Measurements from ENCODE around the gene FBXL20.
"Not testable (repeated sequence)": the region's sequence is repeated elsewhere in the genome, so short reads cannot be mapped to it uniquely, and the experiment has no call there.

The FBXL20 gene

DNA sequence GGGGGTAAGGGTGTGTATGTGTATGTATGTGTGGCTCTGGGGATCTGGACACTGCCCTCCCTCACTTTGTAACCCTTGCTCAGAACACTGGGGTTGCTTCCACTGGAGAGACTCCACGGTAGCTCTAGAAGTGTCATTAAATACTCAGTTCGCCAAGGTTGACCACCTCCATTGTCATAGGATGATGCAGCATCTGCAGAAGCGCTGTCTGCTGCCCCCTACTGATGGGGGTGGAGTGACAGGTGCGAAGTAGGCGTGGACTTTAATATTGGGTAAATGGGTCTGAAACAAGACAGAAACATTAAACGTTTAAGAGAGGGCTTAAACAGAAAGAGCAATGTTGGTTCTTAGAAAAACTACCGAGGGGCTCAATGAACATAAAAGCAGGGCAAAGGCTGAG lies 140.1 kb downstream of the FBXL20 start:
- DNase-seq (ENCODE audit: low read depth), result peak; percentile 37
- TF ChIP-seq, protein P1, sequence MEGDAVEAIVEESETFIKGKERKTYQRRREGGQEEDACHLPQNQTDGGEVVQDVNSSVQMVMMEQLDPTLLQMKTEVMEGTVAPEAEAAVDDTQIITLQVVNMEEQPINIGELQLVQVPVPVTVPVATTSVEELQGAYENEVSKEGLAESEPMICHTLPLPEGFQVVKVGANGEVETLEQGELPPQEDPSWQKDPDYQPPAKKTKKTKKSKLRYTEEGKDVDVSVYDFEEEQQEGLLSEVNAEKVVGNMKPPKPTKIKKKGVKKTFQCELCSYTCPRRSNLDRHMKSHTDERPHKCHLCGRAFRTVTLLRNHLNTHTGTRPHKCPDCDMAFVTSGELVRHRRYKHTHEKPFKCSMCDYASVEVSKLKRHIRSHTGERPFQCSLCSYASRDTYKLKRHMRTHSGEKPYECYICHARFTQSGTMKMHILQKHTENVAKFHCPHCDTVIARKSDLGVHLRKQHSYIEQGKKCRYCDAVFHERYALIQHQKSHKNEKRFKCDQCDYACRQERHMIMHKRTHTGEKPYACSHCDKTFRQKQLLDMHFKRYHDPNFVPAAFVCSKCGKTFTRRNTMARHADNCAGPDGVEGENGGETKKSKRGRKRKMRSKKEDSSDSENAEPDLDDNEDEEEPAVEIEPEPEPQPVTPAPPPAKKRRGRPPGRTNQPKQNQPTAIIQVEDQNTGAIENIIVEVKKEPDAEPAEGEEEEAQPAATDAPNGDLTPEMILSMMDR (IDR thresholded peaks at IDR 0.05; ENCODE audit: insufficient read depth, low read depth, low read length, missing control alignments), result peak; percentile 33
- no peak overlapping the region for H3K4me3 ChIP-seq (ENCODE audit: low read depth, low read length)

DNA sequence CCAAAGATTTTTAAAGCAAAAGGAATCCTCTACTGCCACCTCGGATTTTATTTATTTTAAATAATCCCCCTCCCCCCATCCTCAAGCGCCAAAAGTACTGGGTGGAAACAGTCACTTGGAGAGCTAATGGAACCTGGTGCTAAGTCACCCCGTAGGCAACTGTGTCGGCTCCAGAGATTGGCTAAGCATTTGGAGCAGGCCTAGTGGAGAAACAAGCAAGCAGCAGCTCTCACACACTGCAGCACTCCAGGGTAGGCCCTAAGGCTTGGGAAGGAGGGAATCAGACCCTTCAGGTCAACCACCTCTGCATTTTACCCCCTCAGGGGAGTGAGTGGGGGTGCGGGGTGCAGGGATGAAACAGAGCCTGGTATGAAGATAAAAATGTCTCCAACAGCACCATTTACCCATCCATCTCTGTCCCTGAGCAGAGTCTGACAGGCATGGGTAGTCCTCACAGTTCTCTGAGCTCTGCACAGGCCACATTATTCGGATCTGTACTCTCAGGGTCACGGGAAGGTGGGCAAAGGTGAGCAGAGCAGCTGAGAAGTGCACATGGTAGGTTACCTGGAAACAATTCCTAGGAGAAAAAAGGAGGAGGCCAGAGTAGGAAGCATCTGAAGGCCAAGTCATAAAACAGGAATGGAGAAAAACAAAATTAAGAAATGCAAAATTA lies 148.5 kb downstream of the FBXL20 start:
- no peak for DNase-seq (ENCODE audit: low read depth)

DNA sequence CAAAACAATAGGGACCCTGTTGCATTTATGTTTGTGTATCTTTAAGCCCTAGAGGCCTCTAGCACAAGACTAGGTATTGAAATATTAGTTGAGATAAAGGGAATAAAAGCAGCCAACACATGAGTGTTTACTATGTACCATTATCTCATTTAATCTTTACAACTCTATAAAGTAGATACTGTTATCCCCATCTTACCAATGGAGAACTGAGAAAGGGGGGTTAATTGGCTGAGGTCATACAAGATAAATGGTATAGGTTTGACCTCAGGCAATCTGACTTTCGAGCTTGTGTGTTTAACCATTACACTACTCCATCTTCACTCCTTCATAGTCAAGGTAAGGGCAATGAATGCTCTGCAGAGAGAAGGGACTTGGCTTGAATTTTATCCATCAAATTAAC lies 149.4 kb downstream of the FBXL20 start:
- no peak for DNase-seq (ENCODE audit: low read depth)
- no peak overlapping the region for H3K4me3 ChIP-seq (ENCODE audit: low read depth, low read length)
- TF ChIP-seq, protein P1 (IDR thresholded peaks at IDR 0.05; ENCODE audit: insufficient read depth, low read depth, low read length, missing control alignments), result no peak

More for the DNA sequence above, 148.5 kb downstream of the FBXL20 start:
- TF ChIP-seq, protein P1 (IDR thresholded peaks at IDR 0.05; ENCODE audit: insufficient read depth, low read depth, low read length, missing control alignments), result no peak
- no peak overlapping the region for H3K4me3 ChIP-seq (ENCODE audit: low read depth, low read length)

DNA sequence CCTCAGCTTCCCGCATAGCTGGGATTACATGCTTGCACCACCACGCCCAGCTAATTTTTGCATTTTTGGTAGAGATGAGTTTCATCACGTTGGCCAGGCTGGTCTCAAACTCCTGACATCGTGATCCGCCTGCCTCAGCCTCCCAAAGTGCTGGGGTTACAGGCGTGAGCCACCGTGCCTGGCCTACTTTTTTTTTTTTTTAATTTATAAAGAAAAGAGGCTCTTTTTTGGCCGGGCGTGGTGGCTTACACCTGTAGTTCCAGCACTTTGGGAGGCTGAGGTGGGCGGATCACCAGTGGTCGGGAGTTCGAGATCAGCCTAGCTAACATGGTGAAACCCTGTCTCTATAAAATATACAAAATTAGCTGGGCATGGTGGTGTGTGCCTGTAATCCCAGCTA lies 151.3 kb downstream of the FBXL20 start:
- not testable (repeated sequence) for DNase-seq (ENCODE audit: low read depth); H3K4me3 ChIP-seq (ENCODE audit: low read depth, low read length)

DNA sequence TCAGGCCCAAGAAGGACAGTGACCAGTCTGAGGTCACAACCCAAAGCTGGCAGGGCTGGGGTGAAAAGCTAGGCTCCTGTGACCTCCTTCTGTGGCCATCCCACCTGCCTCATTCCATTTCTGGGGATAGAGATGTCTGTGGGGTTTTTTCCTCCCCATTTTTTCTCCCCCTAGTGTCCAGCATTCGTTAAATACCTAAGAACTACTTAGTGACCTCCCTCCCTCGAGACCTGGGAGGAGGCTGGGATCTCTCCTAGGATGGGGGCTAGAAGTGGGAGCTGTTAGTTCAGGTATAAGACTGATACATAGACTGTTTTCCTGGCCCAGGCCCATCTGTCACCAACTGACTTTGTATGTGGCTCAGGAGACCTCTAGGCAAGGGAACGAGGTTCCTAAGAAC lies 155.2 kb downstream of the FBXL20 start:
- no peak overlapping the region for H3K4me3 ChIP-seq (ENCODE audit: low read depth, low read length)
- no peak for DNase-seq (ENCODE audit: low read depth)
- TF ChIP-seq, protein P1 (IDR thresholded peaks at IDR 0.05; ENCODE audit: insufficient read depth, low read depth, low read length, missing control alignments), result no peak

DNA sequence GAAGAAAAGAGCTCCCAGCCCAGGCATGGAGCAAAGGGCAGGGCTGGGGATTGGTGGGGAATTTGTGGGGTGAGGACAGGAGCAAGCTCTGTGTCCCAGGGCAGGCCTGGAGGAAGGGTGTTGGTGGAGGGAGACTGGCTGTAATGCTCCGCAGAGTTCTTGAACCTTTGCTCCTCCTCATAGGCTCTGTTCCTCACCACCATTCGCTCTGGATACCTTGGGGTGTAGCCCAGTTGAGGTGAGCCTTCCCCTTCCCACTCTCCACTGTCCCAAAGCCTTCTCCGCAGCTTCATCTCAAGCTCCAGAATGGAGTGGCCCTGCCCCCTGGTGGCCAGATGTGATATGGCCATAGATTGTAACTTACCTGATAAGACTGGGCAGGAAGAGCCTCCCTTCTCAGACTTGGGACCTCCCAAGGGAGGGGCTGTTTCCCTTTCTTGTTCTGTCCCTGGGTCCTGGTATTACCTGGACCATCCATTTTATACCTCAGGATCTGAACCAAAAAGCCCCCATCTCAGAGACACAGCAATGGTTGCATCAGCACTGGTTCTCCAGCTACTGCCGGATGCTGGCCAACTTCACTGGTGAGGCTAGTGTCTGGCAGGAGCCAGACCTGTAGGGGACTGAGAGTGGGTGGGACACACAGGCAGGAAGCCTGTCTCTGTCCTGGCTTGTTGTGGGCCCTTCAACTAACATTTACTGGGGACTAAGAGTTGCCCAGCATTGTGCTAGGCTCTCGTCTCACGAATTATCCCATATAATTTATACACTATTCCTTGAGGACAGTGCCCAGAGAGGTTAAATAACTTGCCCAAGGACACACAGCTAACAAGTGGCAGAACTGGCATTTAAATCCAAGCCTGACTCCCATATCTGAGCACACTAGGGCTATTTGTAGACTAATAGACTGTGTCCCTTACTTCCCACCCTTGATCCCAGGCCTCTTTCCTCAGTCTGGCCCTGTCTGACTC lies 156.5 kb downstream of the FBXL20 start:
- TF ChIP-seq, protein P1 (IDR thresholded peaks at IDR 0.05; ENCODE audit: insufficient read depth, low read depth, low read length, missing control alignments), result peak; percentile 96
- no peak overlapping the region for H3K4me3 ChIP-seq (ENCODE audit: low read depth, low read length)
- peak; percentile 89 for DNase-seq (ENCODE audit: low read depth)

DNA sequence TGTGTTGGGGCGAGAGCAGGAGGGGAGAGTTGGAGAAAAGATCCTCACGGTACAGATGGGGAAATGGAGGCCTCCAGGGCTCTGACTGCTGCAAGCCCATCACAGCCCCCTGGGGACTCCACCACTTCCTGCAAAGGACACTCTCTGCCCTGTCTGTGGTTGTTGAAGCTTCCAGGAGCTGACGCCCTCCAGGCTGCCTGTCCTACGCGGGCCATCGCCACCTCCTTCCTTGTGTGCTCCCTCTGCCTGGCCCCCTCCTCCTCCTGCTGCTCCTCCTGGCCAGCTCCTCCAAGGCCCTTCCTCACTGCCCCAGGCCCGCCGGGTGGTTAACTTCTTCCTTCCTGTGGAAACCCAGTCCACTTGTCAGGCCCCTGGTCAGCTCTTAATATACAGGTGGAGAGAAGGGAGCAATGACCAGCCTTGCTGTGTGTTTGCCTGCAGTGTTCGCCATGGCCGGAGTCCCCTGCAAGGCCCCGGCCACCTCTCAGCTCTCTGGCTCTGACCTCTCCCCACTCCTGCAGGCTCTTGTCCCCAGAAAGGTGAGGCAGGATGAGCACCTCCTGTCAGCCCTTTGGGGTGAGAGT lies 157.3 kb downstream of the FBXL20 start:
- TF ChIP-seq, protein P1 (IDR thresholded peaks at IDR 0.05; ENCODE audit: insufficient read depth, low read depth, low read length, missing control alignments), result no peak
- no peak overlapping the region for H3K4me3 ChIP-seq (ENCODE audit: low read depth, low read length)
- DNase-seq (ENCODE audit: low read depth), result peak; percentile 46

All from GM12865 (cell line).